Astrocyte of the spinal cord (primary cell): Measurements from ENCODE around the gene GPR15LG.

ENCODE experiments used
- DNase-seq: peaks from one replicate; pipeline ENCODE4 v3.0.0; 2011; ENCODE audit warnings: low read depth, low spot score
- H3K4me3 ChIP-seq: 2 replicates; pipeline ENCODE4 v1.5.1; 2011; ENCODE audit warnings: low read depth, mild to moderate bottlenecking, low read length, moderate library complexity
- in situ Hi-C: cut with HindIII; loops from 2 replicates; pipeline ENCODE4 v1.10.0; 2017; ENCODE audit warnings: low sequenced_read_pairs
- TF ChIP-seq, protein P1 (sequence below): IDR thresholded peaks from 2 replicates; pipeline ENCODE4 v1.5.1; 2012; ENCODE audit warnings: low read depth, mild to moderate bottlenecking, low read length, inconsistent platforms

GPR15LG gene

DNA sequence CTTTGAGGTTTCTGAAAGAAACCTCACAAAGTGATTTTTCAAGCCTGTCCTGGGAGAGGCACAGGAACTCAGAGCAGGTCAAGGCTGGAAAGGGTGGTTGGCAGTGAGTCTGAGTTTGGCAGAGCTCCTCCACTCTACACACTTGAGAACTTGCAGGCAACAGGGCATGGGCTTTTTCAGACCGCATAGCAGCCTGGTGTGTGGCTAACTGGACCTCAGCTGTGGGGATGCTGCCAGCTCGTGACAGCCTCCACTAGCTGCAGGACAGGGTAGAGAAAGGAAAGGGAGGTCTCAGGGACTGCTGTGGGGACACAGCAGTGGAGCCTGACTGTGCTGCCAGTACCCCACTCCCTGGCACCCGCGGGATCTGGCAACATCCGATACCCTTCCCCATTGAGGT is 23.3 kb downstream of the GPR15LG start:
- in situ Hi-C loops, result no loop called here
- no peak for DNase-seq
- no peak overlapping the region for H3K4me3 ChIP-seq
- TF ChIP-seq, protein P1, sequence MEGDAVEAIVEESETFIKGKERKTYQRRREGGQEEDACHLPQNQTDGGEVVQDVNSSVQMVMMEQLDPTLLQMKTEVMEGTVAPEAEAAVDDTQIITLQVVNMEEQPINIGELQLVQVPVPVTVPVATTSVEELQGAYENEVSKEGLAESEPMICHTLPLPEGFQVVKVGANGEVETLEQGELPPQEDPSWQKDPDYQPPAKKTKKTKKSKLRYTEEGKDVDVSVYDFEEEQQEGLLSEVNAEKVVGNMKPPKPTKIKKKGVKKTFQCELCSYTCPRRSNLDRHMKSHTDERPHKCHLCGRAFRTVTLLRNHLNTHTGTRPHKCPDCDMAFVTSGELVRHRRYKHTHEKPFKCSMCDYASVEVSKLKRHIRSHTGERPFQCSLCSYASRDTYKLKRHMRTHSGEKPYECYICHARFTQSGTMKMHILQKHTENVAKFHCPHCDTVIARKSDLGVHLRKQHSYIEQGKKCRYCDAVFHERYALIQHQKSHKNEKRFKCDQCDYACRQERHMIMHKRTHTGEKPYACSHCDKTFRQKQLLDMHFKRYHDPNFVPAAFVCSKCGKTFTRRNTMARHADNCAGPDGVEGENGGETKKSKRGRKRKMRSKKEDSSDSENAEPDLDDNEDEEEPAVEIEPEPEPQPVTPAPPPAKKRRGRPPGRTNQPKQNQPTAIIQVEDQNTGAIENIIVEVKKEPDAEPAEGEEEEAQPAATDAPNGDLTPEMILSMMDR, result no peak

DNA sequence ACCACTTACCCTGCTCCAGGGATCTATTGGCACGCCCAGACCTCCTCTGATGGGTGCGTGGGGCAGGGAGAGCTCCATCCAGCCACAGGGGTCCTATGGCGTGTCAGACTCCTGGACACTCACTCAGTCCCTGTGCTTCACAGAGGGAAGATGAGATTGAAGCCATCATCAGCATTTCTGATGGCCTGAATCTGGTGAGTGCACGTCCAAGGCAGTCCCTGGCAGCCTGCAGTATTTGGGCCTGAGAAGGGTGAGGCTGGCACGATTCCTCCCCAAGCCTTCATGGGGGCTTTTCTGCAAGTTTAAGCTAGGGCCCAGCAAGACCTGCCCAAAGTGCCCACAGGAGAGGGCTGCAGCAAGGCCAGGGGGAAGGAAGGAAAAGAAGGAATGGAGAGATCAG is 24.0 kb downstream of the GPR15LG start:
- TF ChIP-seq, protein P1, result no peak
- in situ Hi-C loops, result no loop called here

DNA sequence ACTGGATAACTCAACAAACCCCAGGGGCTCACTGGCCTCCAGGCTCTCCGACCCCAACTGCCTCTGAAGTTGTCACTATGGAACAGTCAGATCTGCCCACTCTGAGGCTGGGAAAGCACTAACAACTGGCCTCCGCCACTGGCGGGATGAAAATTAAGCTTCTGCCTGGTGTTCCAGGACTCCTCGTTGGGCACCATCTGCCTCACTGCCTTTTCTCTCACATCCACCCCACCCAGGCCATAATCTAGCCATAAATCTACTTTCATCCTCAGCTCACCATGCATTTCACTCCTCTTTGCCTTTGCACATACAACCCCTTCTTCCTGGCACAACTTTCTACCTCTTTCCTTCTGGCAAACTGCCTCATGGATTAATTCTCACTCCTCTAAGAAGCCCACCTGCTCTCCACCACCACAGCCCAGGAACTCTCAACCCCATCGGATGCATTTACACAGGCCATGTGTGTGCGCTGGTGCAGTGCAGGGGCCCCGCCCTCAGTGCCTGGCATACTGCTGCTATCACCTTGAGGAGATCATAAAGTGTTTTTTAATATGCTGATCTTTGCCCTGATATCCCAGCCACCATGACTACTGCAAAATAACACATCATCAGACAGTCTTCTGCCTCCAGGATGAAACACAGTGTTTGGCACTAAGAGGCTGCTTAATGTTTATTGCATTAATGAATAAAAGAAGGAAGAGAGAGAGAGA is 24.8 kb downstream of the GPR15LG start:
- in situ Hi-C loops, result no loop called here
- H3K4me3 ChIP-seq, result no peak overlapping the region
- DNase-seq, result no peak
- TF ChIP-seq, protein P1, result no peak

More for the DNA sequence above, 24.0 kb downstream of the GPR15LG start:
- no peak for DNase-seq
- H3K4me3 ChIP-seq, result no peak overlapping the region

DNA sequence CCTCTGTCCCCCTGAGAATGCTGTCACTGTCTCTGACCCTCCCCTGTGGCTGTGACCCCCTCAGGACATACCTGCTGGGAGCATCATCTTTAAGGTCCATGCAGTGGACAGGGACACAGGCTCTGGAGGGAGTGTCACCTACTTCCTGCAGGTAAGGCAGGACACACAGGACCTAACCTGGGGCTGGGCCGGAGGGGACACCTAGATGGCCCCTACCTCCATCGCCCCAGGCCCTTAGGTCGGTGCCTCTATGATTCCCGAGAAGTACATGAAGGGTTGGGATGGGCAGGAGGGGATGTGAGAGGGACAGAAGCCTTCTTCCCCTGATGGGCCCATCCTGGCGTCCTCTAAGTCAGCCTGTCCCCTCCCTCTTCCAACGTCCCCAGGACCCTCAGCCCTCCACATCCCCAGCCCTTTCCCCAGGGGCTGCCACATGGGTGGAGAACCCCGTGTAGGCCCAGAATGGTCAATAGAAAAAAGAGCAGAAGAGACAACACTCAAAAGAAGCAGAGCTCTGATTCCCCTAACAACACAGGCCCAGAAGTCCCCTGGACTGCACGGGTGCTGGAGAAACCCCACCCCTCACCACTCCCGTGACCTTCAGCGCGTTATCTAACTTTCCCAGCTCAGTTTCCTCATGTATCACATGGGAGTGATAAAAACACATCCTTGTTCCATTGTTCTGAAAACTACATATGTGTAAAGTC is 27.1 kb downstream of the GPR15LG start:
- TF ChIP-seq, protein P1, result no peak
- in situ Hi-C loops, result no loop called here
- DNase-seq, result no peak
- no peak overlapping the region for H3K4me3 ChIP-seq

DNA sequence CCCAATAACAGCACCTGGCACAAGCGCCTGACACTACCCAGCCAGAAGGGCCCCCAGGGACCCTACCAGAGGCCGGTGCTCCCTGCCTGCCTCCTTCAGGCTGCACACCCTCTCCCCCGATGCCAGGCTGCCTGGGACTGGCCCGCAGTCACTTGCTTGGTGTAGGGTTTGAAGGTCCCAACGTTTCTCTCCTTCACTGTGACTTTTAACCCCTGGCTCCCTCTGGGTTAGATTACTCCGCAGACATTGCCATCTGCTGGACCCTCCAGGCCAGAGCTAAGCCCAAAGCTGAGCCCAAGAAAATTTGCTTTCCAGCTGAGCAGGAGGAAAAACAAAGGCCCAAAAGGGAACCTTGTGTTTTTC is 27.6 kb downstream of the GPR15LG start:
- no peak for DNase-seq
- TF ChIP-seq, protein P1, result no peak
- H3K4me3 ChIP-seq, result no peak overlapping the region
- in situ Hi-C loops, result no loop called here

DNA sequence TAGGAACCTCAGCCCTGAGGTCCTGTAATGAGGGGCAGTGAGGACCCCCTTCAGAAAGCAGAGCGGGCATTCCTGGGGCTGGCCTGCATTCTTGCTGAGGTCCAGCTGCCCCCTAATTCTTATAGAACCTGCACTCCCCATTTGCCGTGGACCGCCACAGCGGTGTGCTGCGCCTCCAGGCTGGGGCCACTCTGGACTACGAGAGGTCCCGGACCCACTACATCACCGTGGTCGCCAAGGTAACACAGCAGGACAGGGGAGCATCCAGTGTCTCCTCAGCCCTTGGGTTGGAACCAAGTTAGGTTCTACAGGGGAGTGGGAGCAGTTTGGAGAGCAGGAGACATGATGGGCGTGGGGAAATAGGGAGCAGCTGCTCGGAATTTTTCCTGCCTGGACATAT is 28.1 kb downstream of the GPR15LG start:
- no peak overlapping the region for H3K4me3 ChIP-seq
- in situ Hi-C loops, result no loop called here
- TF ChIP-seq, protein P1, result no peak
- no peak for DNase-seq
